Testis (tissue), 3 donors: ENCODE data around the gene RSPH9. TPM values are rescaled to one million over a fixed set of nuclear protein-coding genes. Genes with fewer than 3 reads are reported as not detected.

ENCODE experiments used
- DNase-seq: peaks from one replicate; pipeline ENCODE4 v3.0.0-alpha.2; 2019
- H3K27ac ChIP-seq, 2 donors: fragments of 200-600 bp; sonication (generic); one replicate each; pipeline ENCODE4 v1.5.1; 2019
- H3K27me3 ChIP-seq: fragments of 200-600 bp; sonication (generic); one replicate; pipeline ENCODE4 v1.5.1; 2019
- H3K36me3 ChIP-seq: fragments of 200-600 bp; sonication (generic); one replicate; pipeline ENCODE4 v1.5.1; 2017; ENCODE audit warnings: low read depth; ENCODE audit errors: missing control alignments
- H3K4me1 ChIP-seq: fragments of 200-600 bp; sonication (generic); one replicate; pipeline ENCODE4 v1.5.1; 2019
- H3K4me3 ChIP-seq, 2 donors: fragments of 200-600 bp; sonication (generic); one replicate each; pipeline ENCODE4 v1.5.1; 2017 to 2019
- H3K9me3 ChIP-seq: fragments of 200-600 bp; sonication (generic); one replicate; pipeline ENCODE4 v1.5.1; 2017
- POLR2A ChIP-seq: fragments of 450-650 bp; IDR thresholded peaks from one replicate; pipeline ENCODE4 v1.6.1; 2017; ENCODE audit warnings: antibody characterized with exemption, mild to moderate bottlenecking, moderate library complexity
- WGBS, 2 donors: methylation state at CpG; one replicate each; pipeline ENCODE4 v1.1.5; 2018; 5-methylcytosine and 5-hydroxymethylcytosine counted together
- intact Hi-C: fragments of 100-400 bp; cut with DNase I; formaldehyde crosslinking; loops from one replicate; pipeline ENCODE4 v1.15.1; 2023; ENCODE audit warnings: low total_unique reads
- polyA plus RNA-seq: library from polyadenylated mRNA; stranded (reverse); fragments of 350-450 nt; fragmentation: Illumina TruSeq; extraction: RNeasy Lipid Tissue Mini Kit (QIAGEN cat#74804); gene quantifications from one replicate; pipeline ENCODE4 v1.2.3, GENCODE V29; 2014; ENCODE audit warnings: low read depth, low replicate concordance; ENCODE audit not compliant: insufficient read depth
- total RNA-seq, 2 donors: library from RNA; depleted of rRNA; stranded (reverse); fragments of >200 nt; gene quantifications; one replicate each; pipeline ENCODE4 v1.2.3, GENCODE V29; 2016
- TF ChIP-seq, protein P1 (sequence below), 3 experiments: fragments of 450-650 bp in 2 of 3; fragments of 200-600 bp in 1 of 3; sonication (generic) in 1 of 3; IDR thresholded peaks; one replicate each; pipeline ENCODE4 v1.5.1; 2016 to 2019; ENCODE audit warnings: antibody characterized with exemption in 3 of 3, mild to moderate bottlenecking in 2 of 3, moderate library complexity in 1 of 3

Gene RSPH9
- total and polyA plus RNA-seq, 3 donors from 2014 or later = 6.1 to 22.8 (median 8.3) TPM

DNA sequence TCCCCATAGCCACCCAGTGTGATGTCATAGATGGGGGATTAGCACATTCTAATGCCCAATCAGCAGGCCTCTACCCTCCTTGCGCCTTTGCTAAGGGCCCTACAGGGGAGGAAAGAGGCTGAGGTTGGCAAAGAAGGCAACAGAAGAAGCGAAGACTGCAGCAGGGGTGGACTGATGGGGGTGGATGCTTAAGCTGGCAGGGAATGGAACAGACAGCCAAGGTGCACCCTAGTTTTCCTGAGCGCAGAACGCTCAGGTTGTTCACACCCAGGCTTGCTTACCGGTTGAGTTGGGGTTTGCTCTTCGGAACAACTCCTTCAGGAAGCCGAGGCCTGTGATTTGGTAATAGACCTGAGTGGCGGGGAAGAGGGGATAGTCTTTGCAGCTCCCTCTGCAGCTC lies 30.1 kb downstream of the RSPH9 start:
- 94 to 96% methylated on average over 8 of the region's 8 CpGs for WGBS, 2 donors
- no peak overlapping the region for H3K4me3 ChIP-seq
- H3K4me1 ChIP-seq = peaks cover 9% of the 10 kb centered on the region
- intact Hi-C loops = no loop called here
- H3K9me3 ChIP-seq = no peaks in the 10 kb centered on the region
- no peaks in the 10 kb centered on the region for H3K36me3 ChIP-seq
- H3K27me3 ChIP-seq = no peaks in the 10 kb centered on the region
- no peak overlapping the region for H3K27ac ChIP-seq
- no peak for TF ChIP-seq POLR2A
- TF ChIP-seq, protein P1, sequence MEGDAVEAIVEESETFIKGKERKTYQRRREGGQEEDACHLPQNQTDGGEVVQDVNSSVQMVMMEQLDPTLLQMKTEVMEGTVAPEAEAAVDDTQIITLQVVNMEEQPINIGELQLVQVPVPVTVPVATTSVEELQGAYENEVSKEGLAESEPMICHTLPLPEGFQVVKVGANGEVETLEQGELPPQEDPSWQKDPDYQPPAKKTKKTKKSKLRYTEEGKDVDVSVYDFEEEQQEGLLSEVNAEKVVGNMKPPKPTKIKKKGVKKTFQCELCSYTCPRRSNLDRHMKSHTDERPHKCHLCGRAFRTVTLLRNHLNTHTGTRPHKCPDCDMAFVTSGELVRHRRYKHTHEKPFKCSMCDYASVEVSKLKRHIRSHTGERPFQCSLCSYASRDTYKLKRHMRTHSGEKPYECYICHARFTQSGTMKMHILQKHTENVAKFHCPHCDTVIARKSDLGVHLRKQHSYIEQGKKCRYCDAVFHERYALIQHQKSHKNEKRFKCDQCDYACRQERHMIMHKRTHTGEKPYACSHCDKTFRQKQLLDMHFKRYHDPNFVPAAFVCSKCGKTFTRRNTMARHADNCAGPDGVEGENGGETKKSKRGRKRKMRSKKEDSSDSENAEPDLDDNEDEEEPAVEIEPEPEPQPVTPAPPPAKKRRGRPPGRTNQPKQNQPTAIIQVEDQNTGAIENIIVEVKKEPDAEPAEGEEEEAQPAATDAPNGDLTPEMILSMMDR (IDR thresholded peaks at IDR 0.05) = no peak
- no peak for DNase-seq

DNA sequence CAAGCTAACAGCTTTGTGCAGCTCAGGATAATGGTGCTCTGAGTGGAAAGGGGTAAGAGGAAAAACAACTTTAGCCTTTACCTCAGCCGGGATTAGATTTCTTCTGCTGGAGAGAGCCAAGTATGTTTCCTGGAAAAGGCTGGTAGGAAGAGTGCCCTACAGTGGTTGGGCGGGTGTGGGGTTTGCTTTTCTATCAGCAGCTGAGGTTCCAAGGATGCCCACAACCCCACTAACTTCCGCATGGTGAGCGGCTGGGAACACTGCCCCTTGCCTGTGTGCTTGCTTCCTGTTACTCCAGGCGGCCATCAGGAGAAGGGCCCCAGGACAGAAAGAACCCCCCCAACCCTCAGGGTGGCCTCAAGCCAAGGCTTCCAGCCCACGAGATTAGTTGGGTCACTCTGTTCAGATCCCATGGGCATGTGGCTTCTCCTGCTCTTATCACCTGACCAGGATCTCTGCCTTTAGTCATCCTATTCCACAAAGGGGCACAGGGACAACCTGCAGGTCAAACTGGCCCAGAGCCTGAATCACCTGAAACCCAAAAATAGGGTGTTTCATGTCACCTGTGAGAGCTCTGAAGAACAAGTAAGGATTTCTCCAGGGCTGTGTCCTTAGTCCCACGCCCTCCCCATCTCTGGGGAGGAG lies 32.2 kb downstream of the RSPH9 start:
- WGBS, 2 donors = 72 to 87% methylated on average over 7 of the region's 7 CpGs
- DNase-seq = no peak
- no peak overlapping the region for H3K27ac ChIP-seq
- H3K4me1 ChIP-seq = peaks cover 2% of the 10 kb centered on the region
- no peaks in the 10 kb centered on the region for H3K36me3 ChIP-seq
- TF ChIP-seq POLR2A = no peak
- TF ChIP-seq, protein P1 (IDR thresholded peaks at IDR 0.05) = no peak
- no peaks in the 10 kb centered on the region for H3K27me3 ChIP-seq
- H3K4me3 ChIP-seq = no peak overlapping the region
- H3K9me3 ChIP-seq = no peaks in the 10 kb centered on the region
- intact Hi-C loops = no loop called here

DNA sequence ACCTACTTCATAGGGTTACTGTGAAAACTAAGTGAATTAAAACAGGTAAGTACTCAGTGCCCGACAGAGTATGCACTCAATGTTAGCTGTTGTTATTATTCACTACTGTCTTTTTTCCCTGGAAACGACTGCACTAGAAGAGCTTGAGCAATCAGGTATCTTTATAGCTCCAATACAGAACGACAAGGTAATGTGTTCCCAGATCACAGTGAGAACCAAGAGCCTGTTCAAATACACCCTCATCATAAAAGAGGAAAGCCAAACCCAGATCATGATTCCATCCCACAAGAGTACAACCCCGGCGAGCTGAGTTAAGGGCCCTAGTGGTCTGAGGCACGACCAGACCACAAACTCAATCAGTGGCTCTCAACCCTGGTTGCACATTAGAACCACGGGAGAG lies 32.9 kb downstream of the RSPH9 start:
- WGBS, 2 donors = 79 to 86% methylated on average over 6 to 7 of the region's 7 CpGs
- no peaks in the 10 kb centered on the region for H3K9me3 ChIP-seq
- H3K27ac ChIP-seq = no peak overlapping the region
- no peaks in the 10 kb centered on the region for H3K4me1 ChIP-seq
- no peak for DNase-seq
- H3K36me3 ChIP-seq = no peaks in the 10 kb centered on the region
- no peak overlapping the region for H3K4me3 ChIP-seq
- intact Hi-C loops = no loop called here
- H3K27me3 ChIP-seq = no peaks in the 10 kb centered on the region
- no peak for TF ChIP-seq POLR2A
- TF ChIP-seq, protein P1 (IDR thresholded peaks at IDR 0.05) = no peak

DNA sequence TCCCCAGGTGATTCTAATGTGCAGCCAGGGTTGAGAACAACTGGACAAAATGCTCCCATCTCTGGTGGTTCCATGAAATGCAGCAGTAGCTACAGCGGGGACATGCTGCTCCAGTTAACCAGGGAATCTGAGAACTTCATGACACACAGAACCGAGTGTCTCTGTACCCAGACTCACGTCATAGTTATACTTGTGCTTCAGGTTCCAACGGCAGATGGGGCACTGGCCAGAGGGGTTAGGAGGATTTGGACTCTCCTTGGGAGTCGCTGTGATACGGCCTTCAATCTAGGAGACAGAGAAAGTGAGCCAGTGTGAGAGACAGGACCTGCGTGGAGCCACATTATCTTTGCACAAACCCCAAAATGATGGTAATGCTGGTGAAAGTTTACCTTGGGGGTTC lies 33.5 kb downstream of the RSPH9 start:
- 88 to 95% methylated on average over 7 of the region's 7 CpGs for WGBS, 2 donors
- DNase-seq = no peak
- no peak overlapping the region for H3K4me3 ChIP-seq
- H3K27ac ChIP-seq = no peak overlapping the region
- TF ChIP-seq, protein P1 (IDR thresholded peaks at IDR 0.05) = no peak
- TF ChIP-seq POLR2A = no peak
- no peaks in the 10 kb centered on the region for H3K9me3 ChIP-seq
- intact Hi-C loops = no loop called here
- H3K36me3 ChIP-seq = no peaks in the 10 kb centered on the region
- H3K27me3 ChIP-seq = no peaks in the 10 kb centered on the region
- H3K4me1 ChIP-seq = no peaks in the 10 kb centered on the region

DNA sequence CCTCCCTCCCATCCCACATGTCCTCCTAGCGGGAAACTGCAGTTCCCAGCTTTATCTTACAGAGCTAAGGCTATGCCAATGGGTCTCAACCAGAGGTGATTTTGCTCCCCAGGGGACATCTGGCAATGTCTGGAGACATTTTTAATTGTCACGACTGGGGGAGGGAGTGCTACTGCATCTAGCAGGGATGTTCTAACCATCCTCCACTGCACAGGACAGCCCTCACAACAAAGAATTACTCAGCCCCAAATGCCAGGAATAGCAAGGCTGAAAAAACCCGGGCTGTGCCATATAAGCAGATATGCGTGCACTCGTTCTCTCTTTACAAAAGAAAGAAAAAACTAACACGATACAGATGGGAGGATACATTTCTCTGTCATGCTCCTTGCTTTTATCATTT lies 34.2 kb downstream of the RSPH9 start:
- Histone ChIP-seq H3K36me3 (no peaks in the 10 kb centered on the region), H3K27me3 (no peaks in the 10 kb centered on the region), H3K4me3 (no peak overlapping the region), H3K27ac (no peak overlapping the region), H3K4me1 (no peaks in the 10 kb centered on the region), H3K9me3 (no peaks in the 10 kb centered on the region)
- TF ChIP-seq POLR2A = no peak
- TF ChIP-seq, protein P1 (IDR thresholded peaks at IDR 0.05) = no peak
- DNase-seq = no peak
- 84% methylated on average over 6 of the region's 6 CpGs for WGBS, 2 donors
- intact Hi-C loops = no loop called here
